Endothelial cell of umbilical vein (primary cell): ENCODE measurements around the gene UTS2B. TPM values are rescaled to one million over a fixed set of nuclear protein-coding genes. Genes with fewer than 3 reads are reported as not detected.

Experiments
- BruUV-seq: library from RNA; stranded (reverse); fragments of 400-500 nt; replicated peaks from 2 replicates; lab custom pipeline; 2021; lab: Mats Ljungman, UMichigan
- CTCF ChIA-PET: fragments of 300-600, 350-600 bp; sonication (Branson Sonifier 250); formaldehyde crosslinking; loops from one replicate; lab custom pipeline; 2021; ENCODE audit warnings: antibody characterized with exemption, inconsistent platforms; lab: Charles Lee
- POLR2A ChIA-PET: fragments of 300-600, 350-600 bp; sonication (Branson Sonifier 250); formaldehyde crosslinking; loops from one replicate; lab custom pipeline; 2021; ENCODE audit warnings: antibody characterized with exemption, inconsistent platforms; lab: Charles Lee
- DNase-seq: peaks from one replicate; pipeline ENCODE4 v3.0.0-alpha.2; 2011; ENCODE audit warnings: low read depth, low spot score
- FAIRE-seq: peaks from 2 replicates; lab custom pipeline; 2011; peaks lifted over from hg19 to GRCh38; lab: Jason Lieb, UNC
- H2AFZ ChIP-seq: 2 replicates; pipeline ENCODE4 v1.6.0; 2012; ENCODE audit warnings: low read depth, low read length, control low read depth, inconsistent platforms
- H3K27ac ChIP-seq: 2 replicates; pipeline ENCODE4 v1.5.1; 2011; ENCODE audit warnings: low read depth, mild to moderate bottlenecking, control low read depth, low read length, moderate library complexity; ENCODE audit not compliant: insufficient read depth
- H3K27me3 ChIP-seq, 2 experiments: 2 replicates each; pipeline versions ENCODE4 v1.6.0 to v1.6.1; 2011; ENCODE audit warnings: low read length in 2 of 2, mixed read lengths in 1 of 2; ENCODE audit not compliant: control insufficient read depth in 2 of 2, insufficient read depth in 2 of 2
- H3K36me3 ChIP-seq, 2 experiments: 2 replicates in 1 of 2; 3 replicates in 1 of 2; pipeline ENCODE4 v1.5.1; 2011; ENCODE audit warnings: low read length in 2 of 2, mild to moderate bottlenecking in 1 of 2, moderate library complexity in 1 of 2; ENCODE audit not compliant: control insufficient read depth in 2 of 2, insufficient read depth in 2 of 2; ENCODE audit errors: extremely low read depth in 1 of 2
- H3K4me1 ChIP-seq: 3 replicates; pipeline ENCODE4 v1.5.1; 2011; ENCODE audit warnings: mild to moderate bottlenecking, low read length; ENCODE audit not compliant: control insufficient read depth, insufficient read depth; ENCODE audit errors: extremely low read depth
- H3K4me2 ChIP-seq: 2 replicates; pipeline ENCODE4 v1.6.1; 2011; ENCODE audit warnings: low read length, control low read depth, mixed read lengths; ENCODE audit not compliant: insufficient read depth
- H3K4me3 ChIP-seq, 3 experiments: fragments of 200-600 bp in 1 of 3; sonication (generic), shearing (Covaris generic) in 1 of 3; replicated peaks in 1 of 3; 2 replicates each; pipeline ENCODE4 v1.5.1; 2011 to 2016; ENCODE audit warnings: control low read depth in 3 of 3, low read length in 3 of 3, mild to moderate bottlenecking in 2 of 3, inconsistent platforms in 1 of 3, low read depth in 1 of 3, moderate library complexity in 1 of 3; ENCODE audit not compliant: insufficient read depth in 1 of 3
- H3K79me2 ChIP-seq: 2 replicates; pipeline ENCODE4 v1.6.0; 2012; ENCODE audit warnings: low read length, inconsistent platforms; ENCODE audit not compliant: control insufficient read depth, insufficient read depth
- H3K9ac ChIP-seq: replicated peaks from 2 replicates; pipeline ENCODE3; 2011; ENCODE audit warnings: low read length, control low read depth; ENCODE audit not compliant: insufficient read depth; ENCODE audit errors: extremely low read depth
- H3K9me1 ChIP-seq: replicated peaks from 3 replicates; pipeline ENCODE4 v1.6.0; 2011; ENCODE audit warnings: mild to moderate bottlenecking, low read length; ENCODE audit not compliant: control insufficient read depth, insufficient read depth; ENCODE audit errors: extremely low read depth
- H3K9me3 ChIP-seq: replicated peaks from 2 replicates; pipeline ENCODE4 v1.5.1; 2012; ENCODE audit warnings: low read length, inconsistent platforms; ENCODE audit not compliant: control insufficient read depth, insufficient read depth
- H4K20me1 ChIP-seq: replicated peaks from 2 replicates; pipeline ENCODE3; 2011; ENCODE audit warnings: mild to moderate bottlenecking, low read length; ENCODE audit not compliant: control insufficient read depth, insufficient read depth; ENCODE audit errors: extremely low read depth
- CTCF ChIP-seq, 2 donors: IDR thresholded peaks; 1 replicate in 1 of 2; 2 replicates in 1 of 2; pipeline ENCODE4 v1.5.1; 2011; ENCODE audit warnings: low read length in 2 of 2, mild to moderate bottlenecking in 2 of 2, moderate library complexity in 2 of 2, control low read depth in 1 of 2, inconsistent platforms in 1 of 2, low read depth in 1 of 2; ENCODE audit not compliant: insufficient read depth in 1 of 2; ENCODE audit errors: extremely low read depth in 1 of 2
- EZH2 ChIP-seq: IDR thresholded peaks from 2 replicates; pipeline ENCODE4 v1.6.1; 2012; ENCODE audit warnings: borderline replicate concordance, low read depth, mild to moderate bottlenecking, moderate library complexity, low read length, inconsistent platforms; ENCODE audit not compliant: severe bottlenecking
- FOS ChIP-seq: IDR thresholded peaks from 2 replicates; pipeline ENCODE4 v1.6.1; 2011; ENCODE audit warnings: mild to moderate bottlenecking, low read length, moderate library complexity, borderline replicate concordance; ENCODE audit not compliant: insufficient read depth
- GATA2 ChIP-seq: IDR thresholded peaks from 2 replicates; pipeline ENCODE4 v1.7.0; 2011; ENCODE audit warnings: low read depth, mild to moderate bottlenecking, moderate library complexity, mixed read lengths, low read length; ENCODE audit not compliant: insufficient read length, insufficient read depth
- JUN ChIP-seq: IDR thresholded peaks from 2 replicates; pipeline ENCODE4 v1.6.1; 2011; ENCODE audit warnings: borderline replicate concordance, low read depth; ENCODE audit not compliant: insufficient read length, insufficient read depth
- MAX ChIP-seq: IDR thresholded peaks from 2 replicates; pipeline ENCODE4 v1.6.1; 2011; ENCODE audit not compliant: insufficient read depth, insufficient read length
- MYC ChIP-seq: IDR thresholded peaks from one replicate; pipeline ENCODE4 v1.6.1; 2011; ENCODE audit warnings: mild to moderate bottlenecking, low read depth, low read length
- POLR2A ChIP-seq: IDR thresholded peaks from 2 replicates; pipeline ENCODE4 v1.6.1; 2012; ENCODE audit warnings: low read depth, mild to moderate bottlenecking, control low read depth, low read length
- POLR2AphosphoS5 ChIP-seq: IDR thresholded peaks from 2 replicates; pipeline ENCODE4 v1.6.1; 2012; ENCODE audit warnings: low read depth, mild to moderate bottlenecking, control low read depth, low read length, moderate library complexity; ENCODE audit not compliant: insufficient read depth
- dilution Hi-C: fragments of 300-500 bp; cut with MboI; formaldehyde crosslinking; loops from one replicate; pipeline ENCODE4 v1.15.0; 2019; ENCODE audit warnings: low sequenced_read_pairs; ENCODE audit not compliant: extremely low pct_ligation_motif_present
- intact Hi-C: fragments of 100-400 bp; cut with micrococcal nuclease; formaldehyde crosslinking; loops from one replicate; pipeline ENCODE4 v1.10.0; 2022
- polyA plus RNA-seq, 4 experiments: library from polyadenylated mRNA; depleted of rRNA in 3 of 4; stranded (reverse) in 3 of 4; unstranded in 1 of 4; fragments of >200 nt; gene quantifications; 2 replicates each; pipeline versions ENCODE4 v1.2.1 to v1.2.3, GENCODE V29; 2011 to 2012; ENCODE audit warnings: missing spikeins in 1 of 4
- total RNA-seq: library from RNA; stranded (reverse); gene quantifications from 2 replicates; pipeline ENCODE4 v1.2.3, GENCODE V29; 2021

UTS2B gene
- total and polyA plus RNA-seq, 2 donors (not counting 3 experiments of a cell fraction or from before 2014, with no cell fraction given): 0.21 to 1.1 TPM

GRCh38 chr3:191301017-191301416 lies 29.3 kb downstream of the UTS2B start:
- intact Hi-C loops (no loop called here), dilution Hi-C loops (no loop called here)
- BruUV-seq: no TSS peak
- Histone ChIP-seq H3K27ac (no peak overlapping the region), H2AFZ (no peak overlapping the region), H3K4me1 (no peaks in the 10 kb centered on the region), H3K9me1 (no peaks in the 10 kb centered on the region), H3K36me3 (no peaks in the 10 kb centered on the region), H3K4me2 (no peak overlapping the region), H3K27me3 (no peaks in the 10 kb centered on the region), H3K9me3 (no peaks in the 10 kb centered on the region), H3K4me3 (no peak overlapping the region), H3K9ac (no peak overlapping the region), H4K20me1 (no peaks in the 10 kb centered on the region), H3K79me2 (no peaks in the 10 kb centered on the region)
- TF ChIP-seq JUN (no peak), GATA2 (no peak), FOS (no peak), POLR2AphosphoS5 (no peak), MYC (no peak), MAX (no peak), POLR2A (no peak), CTCF (IDR thresholded peaks at IDR 0.05; ENCODE audit: extremely low read depth in 1 of 2, insufficient read depth in 1 of 2, low read depth in 1 of 2, low read length in 2 of 2) (no peak), EZH2 (no peak)
- POLR2A ChIA-PET: no interaction called here
- FAIRE-seq: no peak
- DNase-seq: no peak
- CTCF ChIA-PET: no interaction called here
